GM23338 (cell line): ENCODE results near the gene KDM4C. TPM values are rescaled to one million over a fixed set of nuclear protein-coding genes. Genes with fewer than 3 reads are reported as not detected.

ENCODE experiments used
- ATAC-seq: fragments of 200-7000 bp; cut with Tn5 transposase; 3 replicates; pipeline ENCODE4 v1.9.1; 2020
- DNase-seq: peaks from one replicate; pipeline ENCODE4 v3.0.0-alpha.2; 2015; ENCODE audit warnings: low spot score
- H2AFZ ChIP-seq: fragments of 200-600 bp; sonication (generic); 2 replicates; pipeline ENCODE4 v1.8.0; 2016; ENCODE audit warnings: antibody characterized with exemption, mild to moderate bottlenecking, moderate library complexity
- H3F3A ChIP-seq: fragments of 200-600 bp; sonication (generic); replicated peaks from 2 replicates; pipeline ENCODE4 v1.8.0; 2017; ENCODE audit warnings: antibody characterized with exemption, mixed run types, low read depth
- H3K27ac ChIP-seq: fragments of 200-600 bp; sonication (generic); 2 replicates; pipeline ENCODE4 v1.6.1; 2016; ENCODE audit warnings: low read depth
- H3K27me3 ChIP-seq: fragments of 200-600 bp; sonication (generic); 2 replicates; pipeline ENCODE4 v1.8.0; 2016; ENCODE audit warnings: mild to moderate bottlenecking, mixed run types, moderate library complexity; ENCODE audit not compliant: insufficient read depth
- H3K36me3 ChIP-seq: fragments of 200-600 bp; sonication (generic); 2 replicates; pipeline ENCODE4 v1.8.0; 2016; ENCODE audit warnings: mild to moderate bottlenecking; ENCODE audit not compliant: insufficient read depth
- H3K4me1 ChIP-seq: fragments of 200-600 bp; sonication (generic); 2 replicates; pipeline ENCODE4 v1.8.0; 2016; ENCODE audit warnings: mild to moderate bottlenecking, moderate library complexity; ENCODE audit not compliant: insufficient read depth
- H3K4me2 ChIP-seq: fragments of 200-600 bp; sonication (generic); 2 replicates; pipeline ENCODE4 v1.7.1; 2017; ENCODE audit warnings: mixed run types
- H3K4me3 ChIP-seq: fragments of 200-600 bp; sonication (generic); 2 replicates; pipeline ENCODE4 v1.6.1; 2016; ENCODE audit warnings: mixed run types
- H3K79me2 ChIP-seq: fragments of 200-600 bp; sonication (generic); replicated peaks from 2 replicates; pipeline ENCODE4 v1.8.0; 2017; ENCODE audit warnings: mild to moderate bottlenecking; ENCODE audit not compliant: insufficient read depth
- H3K9me2 ChIP-seq: fragments of 200-600 bp; sonication (generic); 2 replicates; pipeline ENCODE4 v1.8.0; 2017; ENCODE audit not compliant: insufficient read depth
- H4K20me1 ChIP-seq: fragments of 200-600 bp; sonication (generic); replicated peaks from 2 replicates; pipeline ENCODE4 v1.8.0; 2017; ENCODE audit warnings: mild to moderate bottlenecking; ENCODE audit not compliant: insufficient read depth
- H3K27ac Mint-ChIP-seq: 2 replicates; pipeline ENCODE4 v1.8.0; 2020; ENCODE audit warnings: inconsistent platforms, mild to moderate bottlenecking, moderate library complexity, mixed read lengths
- H3K27me3 Mint-ChIP-seq: 3 replicates; pipeline ENCODE4 v1.8.0; 2022; ENCODE audit warnings: low read depth, mild to moderate bottlenecking, moderate library complexity, mixed read lengths, inconsistent platforms; ENCODE audit not compliant: insufficient read depth, poor library complexity
- H3K36me3 Mint-ChIP-seq: 3 replicates; pipeline ENCODE4 v1.8.0; 2021; ENCODE audit warnings: low read depth, mild to moderate bottlenecking, inconsistent platforms, moderate library complexity, mixed read lengths
- H3K4me1 Mint-ChIP-seq: 3 replicates; pipeline ENCODE4 v1.8.0; 2020; ENCODE audit warnings: mild to moderate bottlenecking, inconsistent platforms, mixed read lengths
- H3K4me3 Mint-ChIP-seq: 3 replicates; pipeline ENCODE4 v1.8.0; 2021; ENCODE audit warnings: moderate library complexity, mild to moderate bottlenecking, inconsistent platforms, mixed read lengths
- H3K9me3 Mint-ChIP-seq: 3 replicates; pipeline ENCODE4 v1.8.0; 2020; ENCODE audit warnings: moderate library complexity, mild to moderate bottlenecking, inconsistent platforms, mixed read lengths
- CTCF ChIP-seq, 2 experiments: fragments of 200-600 bp in 1 of 2; sonication (generic) in 1 of 2; conservative IDR thresholded peaks; 2 replicates each; pipeline versions ENCODE4 v1.5.1 to v1.6.1; 2016 to 2017; ENCODE audit warnings: antibody characterized with exemption in 2 of 2, low read depth in 2 of 2, mild to moderate bottlenecking in 2 of 2, moderate library complexity in 1 of 2
- EZH2 ChIP-seq: fragments of 200-600 bp; sonication (generic); IDR thresholded peaks from one replicate; pipeline ENCODE4 v1.8.0; 2017; ENCODE audit warnings: antibody characterized with exemption, mild to moderate bottlenecking, low read depth; ENCODE audit not compliant: unreplicated experiment
- ZNF114 ChIP-seq: fragments of 250-450 bp; sonication (Bioruptor Pico); IDR thresholded peaks from 2 replicates; pipeline ENCODE4 v1.5.0; 2020; ENCODE audit warnings: mild to moderate bottlenecking, moderate library complexity
- ZNF462 ChIP-seq: fragments of 250-450 bp; sonication (Bioruptor Pico); IDR thresholded peaks from 2 replicates; pipeline ENCODE4 v1.5.0; 2020; ENCODE audit warnings: mild to moderate bottlenecking, moderate library complexity
- polyA plus RNA-seq: library from polyadenylated mRNA; unstranded; fragments of >200 nt; fragmentation: Nextera tagmentation; extraction: Ambion mirVana; gene quantifications from 2 replicates; pipeline ENCODE4 v1.2.1, GENCODE V29; 2016
- total RNA-seq: library from RNA; depleted of rRNA; stranded (reverse); fragments of >200 nt; shearing (Covaris generic); gene quantifications from 2 replicates; pipeline ENCODE4 v1.2.3, GENCODE V29; 2014
- TF ChIP-seq, protein P1 (sequence below): IDR thresholded peaks from one replicate; pipeline ENCODE4 v1.6.1; 2018; ENCODE audit warnings: antibody characterized with exemption; ENCODE audit not compliant: unreplicated experiment

The KDM4C gene
- total and polyA plus RNA-seq, 2 experiments from 2014 or later = 12.0 to 43.8 TPM

- H3K4me2 ChIP-seq = no peak overlapping the region
- no peaks in the 10 kb centered on the region for H3K79me2 ChIP-seq
- no peaks in the 10 kb centered on the region for H3K27me3 ChIP-seq
- H3F3A ChIP-seq = no peaks in the 10 kb centered on the region
- Mint-ChIP-seq H3K27me3 (peaks cover 6% of the 10 kb centered on the region), H3K4me1 (peaks cover 11% of the 10 kb centered on the region), H3K9me3 (no peaks in the 10 kb centered on the region), H3K36me3 (no peaks in the 10 kb centered on the region), H3K4me3 (no peak overlapping the region), H3K27ac (no peak overlapping the region)
- H3K4me3 ChIP-seq = no peak overlapping the region
- H3K4me1 ChIP-seq = no peaks in the 10 kb centered on the region
- H3K9me2 ChIP-seq = no peaks in the 10 kb centered on the region
- no peak for DNase-seq
- no peak overlapping the region for H2AFZ ChIP-seq
- TF ChIP-seq CTCF (conservative IDR thresholded peaks at IDR 0.05; ENCODE audit: low read depth in 2 of 2) (no peak), EZH2 (no peak), ZNF462 (CRISPR knock-in tag) (no peak)
- no peak for ATAC-seq
- no peaks in the 10 kb centered on the region for H3K36me3 ChIP-seq
- no peaks in the 10 kb centered on the region for H4K20me1 ChIP-seq
- H3K27ac ChIP-seq = no peak overlapping the region
These were observed 84.8 kb downstream of the KDM4C start for GRCh38 chr9:6842584-6842947.

GRCh38 chr9:6843742-6844141, 86.0 kb downstream of the KDM4C start:
- no peak overlapping the region for H3K27ac ChIP-seq
- H3K36me3 Mint-ChIP-seq = no peaks in the 10 kb centered on the region
- H3K4me3 ChIP-seq = no peak overlapping the region
- no peak overlapping the region for H3K4me2 ChIP-seq
- no peak overlapping the region for H3K4me3 Mint-ChIP-seq
- H3K4me1 ChIP-seq = no peaks in the 10 kb centered on the region
- no peaks in the 10 kb centered on the region for H3F3A ChIP-seq
- no peak for DNase-seq
- H3K4me1 Mint-ChIP-seq = peaks cover 11% of the 10 kb centered on the region
- TF ChIP-seq ZNF114 (CRISPR knock-in tag) (no peak), CTCF (conservative IDR thresholded peaks at IDR 0.05; ENCODE audit: low read depth in 2 of 2) (no peak), EZH2 (no peak)
- TF ChIP-seq, protein P1, sequence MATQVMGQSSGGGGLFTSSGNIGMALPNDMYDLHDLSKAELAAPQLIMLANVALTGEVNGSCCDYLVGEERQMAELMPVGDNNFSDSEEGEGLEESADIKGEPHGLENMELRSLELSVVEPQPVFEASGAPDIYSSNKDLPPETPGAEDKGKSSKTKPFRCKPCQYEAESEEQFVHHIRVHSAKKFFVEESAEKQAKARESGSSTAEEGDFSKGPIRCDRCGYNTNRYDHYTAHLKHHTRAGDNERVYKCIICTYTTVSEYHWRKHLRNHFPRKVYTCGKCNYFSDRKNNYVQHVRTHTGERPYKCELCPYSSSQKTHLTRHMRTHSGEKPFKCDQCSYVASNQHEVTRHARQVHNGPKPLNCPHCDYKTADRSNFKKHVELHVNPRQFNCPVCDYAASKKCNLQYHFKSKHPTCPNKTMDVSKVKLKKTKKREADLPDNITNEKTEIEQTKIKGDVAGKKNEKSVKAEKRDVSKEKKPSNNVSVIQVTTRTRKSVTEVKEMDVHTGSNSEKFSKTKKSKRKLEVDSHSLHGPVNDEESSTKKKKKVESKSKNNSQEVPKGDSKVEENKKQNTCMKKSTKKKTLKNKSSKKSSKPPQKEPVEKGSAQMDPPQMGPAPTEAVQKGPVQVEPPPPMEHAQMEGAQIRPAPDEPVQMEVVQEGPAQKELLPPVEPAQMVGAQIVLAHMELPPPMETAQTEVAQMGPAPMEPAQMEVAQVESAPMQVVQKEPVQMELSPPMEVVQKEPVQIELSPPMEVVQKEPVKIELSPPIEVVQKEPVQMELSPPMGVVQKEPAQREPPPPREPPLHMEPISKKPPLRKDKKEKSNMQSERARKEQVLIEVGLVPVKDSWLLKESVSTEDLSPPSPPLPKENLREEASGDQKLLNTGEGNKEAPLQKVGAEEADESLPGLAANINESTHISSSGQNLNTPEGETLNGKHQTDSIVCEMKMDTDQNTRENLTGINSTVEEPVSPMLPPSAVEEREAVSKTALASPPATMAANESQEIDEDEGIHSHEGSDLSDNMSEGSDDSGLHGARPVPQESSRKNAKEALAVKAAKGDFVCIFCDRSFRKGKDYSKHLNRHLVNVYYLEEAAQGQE = no peak
- no peaks in the 10 kb centered on the region for H4K20me1 ChIP-seq
- no peaks in the 10 kb centered on the region for H3K79me2 ChIP-seq
- ATAC-seq = no peak
- H3K27me3 Mint-ChIP-seq = peaks cover 6% of the 10 kb centered on the region
- no peaks in the 10 kb centered on the region for H3K9me3 Mint-ChIP-seq
- no peaks in the 10 kb centered on the region for H3K36me3 ChIP-seq
- no peak overlapping the region for H3K27ac Mint-ChIP-seq
- H3K27me3 ChIP-seq = no peaks in the 10 kb centered on the region
- H3K9me2 ChIP-seq = no peaks in the 10 kb centered on the region
- no peak overlapping the region for H2AFZ ChIP-seq
